OCI-LY1 (cell line): Measurements from ENCODE around the gene ZNF431.

Source experiments
- H2AFZ ChIP-seq: fragments of 200-600 bp; sonication (generic), shearing (Covaris generic); 2 replicates; pipeline ENCODE4 v1.6.0; 2014; ENCODE audit warnings: antibody characterized with exemption, mild to moderate bottlenecking, low read length
- H3F3A ChIP-seq: fragments of 200-600 bp; sonication (generic), shearing (Covaris generic); 2 replicates; pipeline ENCODE4 v1.6.0; 2014; ENCODE audit warnings: mild to moderate bottlenecking, antibody characterized with exemption, low read length, moderate library complexity; ENCODE audit not compliant: insufficient read depth
- H3K27ac ChIP-seq: fragments of 200-600 bp; sonication (generic); 2 replicates; pipeline ENCODE4 v1.5.1; 2014; ENCODE audit warnings: low read length, mixed run types, mild to moderate bottlenecking, low read depth; ENCODE audit not compliant: poor library complexity, severe bottlenecking
- H3K27me3 ChIP-seq: fragments of 200-600 bp; sonication (generic); 2 replicates; pipeline ENCODE4 v1.6.0; 2014; ENCODE audit warnings: antibody characterized with exemption, mild to moderate bottlenecking, low read length, moderate library complexity; ENCODE audit not compliant: insufficient read depth
- H3K36me3 ChIP-seq: fragments of 200-600 bp; sonication (generic); 2 replicates; pipeline ENCODE4 v1.6.1; 2014; ENCODE audit warnings: mild to moderate bottlenecking, antibody characterized with exemption, low read length, moderate library complexity, mixed read lengths; ENCODE audit not compliant: insufficient read depth
- H3K4me1 ChIP-seq: fragments of 200-600 bp; sonication (generic); 2 replicates; pipeline ENCODE4 v1.5.1; 2014; ENCODE audit warnings: mild to moderate bottlenecking, low read length, moderate library complexity; ENCODE audit not compliant: insufficient read depth, severe bottlenecking
- H3K4me2 ChIP-seq: fragments of 200-600 bp; sonication (generic), shearing (Covaris generic); 2 replicates; pipeline ENCODE4 v1.6.1; 2014; ENCODE audit warnings: low read length
- H3K4me3 ChIP-seq: fragments of 200-600 bp; sonication (generic); 2 replicates; pipeline ENCODE4 v1.5.1; 2014; ENCODE audit warnings: low read length, low read depth, mild to moderate bottlenecking, mixed read lengths; ENCODE audit not compliant: poor library complexity, severe bottlenecking
- H3K79me2 ChIP-seq: fragments of 200-600 bp; shearing (Covaris generic); 2 replicates; pipeline ENCODE4 v1.6.1; 2016; ENCODE audit warnings: mixed run types, low read length, mixed read lengths; ENCODE audit not compliant: insufficient read depth
- H3K9ac ChIP-seq: fragments of 200-600 bp; sonication (generic), shearing (Covaris generic); 2 replicates; pipeline ENCODE4 v1.6.1; 2014; ENCODE audit warnings: mild to moderate bottlenecking, low read length, mixed read lengths
- H3K9me2 ChIP-seq: fragments of 200-600 bp; sonication (generic), shearing (Covaris generic); 2 replicates; pipeline ENCODE4 v1.6.1; 2014; ENCODE audit warnings: low read depth, mild to moderate bottlenecking, low read length, mixed read lengths
- H3K9me3 ChIP-seq: fragments of 200-600 bp; shearing (Covaris generic); 2 replicates; pipeline ENCODE4 v1.6.1; 2014; ENCODE audit warnings: low read length, mixed read lengths
- H4K20me1 ChIP-seq: fragments of 200-600 bp; sonication (generic), shearing (Covaris generic); 2 replicates; pipeline ENCODE4 v1.6.0; 2016; ENCODE audit warnings: mild to moderate bottlenecking, low read length; ENCODE audit not compliant: insufficient read depth
- EZH2 ChIP-seq: fragments of 200-600 bp; sonication (generic), shearing (Covaris generic); IDR thresholded peaks from 2 replicates; pipeline ENCODE4 v1.8.0; 2017; ENCODE audit warnings: borderline replicate concordance, mixed run types, mild to moderate bottlenecking, antibody characterized with exemption, low read length, moderate library complexity, mixed read lengths
- TF ChIP-seq, protein P1 (sequence below): fragments of 200-600 bp; sonication (generic), shearing (Covaris generic); IDR thresholded peaks from 2 replicates; pipeline ENCODE4 v1.5.1; 2017; ENCODE audit warnings: mild to moderate bottlenecking, antibody characterized with exemption, low read length, moderate library complexity, mixed read lengths

Gene ZNF431

DNA sequence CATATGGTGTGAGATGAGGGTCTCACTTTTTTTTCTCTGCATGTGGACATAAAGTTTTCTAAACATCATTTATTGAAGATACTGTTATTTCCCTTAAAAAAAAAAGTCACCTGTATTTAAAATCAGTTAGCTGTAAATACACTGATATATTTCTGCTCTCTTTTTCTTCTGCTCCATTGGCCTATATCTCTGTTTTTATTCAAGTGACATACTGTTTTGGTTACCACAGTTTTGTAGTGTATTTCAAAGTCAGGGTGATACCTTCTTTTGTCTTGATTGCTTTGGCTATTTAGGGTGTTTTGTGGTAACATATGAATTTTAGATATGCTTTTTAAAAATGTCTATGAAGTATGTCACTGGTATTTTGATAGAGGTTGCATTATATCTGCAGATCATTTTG, 15.8 kb upstream of the ZNF431 start:
- no peaks in the 10 kb centered on the region for H3K9me3 ChIP-seq
- H3K4me1 ChIP-seq = no peaks in the 10 kb centered on the region
- H3K36me3 ChIP-seq = peaks cover 9% of the 10 kb centered on the region; the same call in 1 of the 2 replicates
- no peak for TF ChIP-seq EZH2
- TF ChIP-seq, protein P1, sequence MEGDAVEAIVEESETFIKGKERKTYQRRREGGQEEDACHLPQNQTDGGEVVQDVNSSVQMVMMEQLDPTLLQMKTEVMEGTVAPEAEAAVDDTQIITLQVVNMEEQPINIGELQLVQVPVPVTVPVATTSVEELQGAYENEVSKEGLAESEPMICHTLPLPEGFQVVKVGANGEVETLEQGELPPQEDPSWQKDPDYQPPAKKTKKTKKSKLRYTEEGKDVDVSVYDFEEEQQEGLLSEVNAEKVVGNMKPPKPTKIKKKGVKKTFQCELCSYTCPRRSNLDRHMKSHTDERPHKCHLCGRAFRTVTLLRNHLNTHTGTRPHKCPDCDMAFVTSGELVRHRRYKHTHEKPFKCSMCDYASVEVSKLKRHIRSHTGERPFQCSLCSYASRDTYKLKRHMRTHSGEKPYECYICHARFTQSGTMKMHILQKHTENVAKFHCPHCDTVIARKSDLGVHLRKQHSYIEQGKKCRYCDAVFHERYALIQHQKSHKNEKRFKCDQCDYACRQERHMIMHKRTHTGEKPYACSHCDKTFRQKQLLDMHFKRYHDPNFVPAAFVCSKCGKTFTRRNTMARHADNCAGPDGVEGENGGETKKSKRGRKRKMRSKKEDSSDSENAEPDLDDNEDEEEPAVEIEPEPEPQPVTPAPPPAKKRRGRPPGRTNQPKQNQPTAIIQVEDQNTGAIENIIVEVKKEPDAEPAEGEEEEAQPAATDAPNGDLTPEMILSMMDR = no peak
- no peaks in the 10 kb centered on the region for H3K9me2 ChIP-seq
- H3K9ac ChIP-seq = no peak overlapping the region
- no peak overlapping the region for H3K4me2 ChIP-seq
- H3K79me2 ChIP-seq = no peaks in the 10 kb centered on the region
- H3K27me3 ChIP-seq = no peaks in the 10 kb centered on the region
- no peak overlapping the region for H2AFZ ChIP-seq
- H4K20me1 ChIP-seq = no peaks in the 10 kb centered on the region
- H3F3A ChIP-seq = no peaks in the 10 kb centered on the region
- no peak overlapping the region for H3K4me3 ChIP-seq
- no peak overlapping the region for H3K27ac ChIP-seq

DNA sequence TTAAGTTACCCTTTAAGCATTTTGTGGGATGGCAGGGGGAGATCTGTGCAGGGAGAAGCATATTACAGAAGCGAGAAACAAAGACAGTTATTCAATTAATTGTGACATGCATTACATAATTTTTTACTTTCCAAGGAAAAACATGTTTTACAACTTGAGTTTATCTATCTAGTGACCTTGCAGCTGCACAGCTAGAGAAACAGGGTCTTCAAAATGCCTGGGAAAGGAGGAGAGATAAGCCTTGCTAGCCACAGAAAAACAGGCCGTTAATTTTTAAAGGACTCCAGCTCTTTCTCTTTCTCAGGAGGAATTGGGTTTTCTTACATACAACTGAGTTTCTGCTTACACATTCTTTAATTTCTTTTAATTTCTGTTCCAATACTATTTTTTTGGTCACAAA, 14.8 kb upstream of the ZNF431 start:
- TF ChIP-seq EZH2 = no peak
- TF ChIP-seq, protein P1 = no peak

DNA sequence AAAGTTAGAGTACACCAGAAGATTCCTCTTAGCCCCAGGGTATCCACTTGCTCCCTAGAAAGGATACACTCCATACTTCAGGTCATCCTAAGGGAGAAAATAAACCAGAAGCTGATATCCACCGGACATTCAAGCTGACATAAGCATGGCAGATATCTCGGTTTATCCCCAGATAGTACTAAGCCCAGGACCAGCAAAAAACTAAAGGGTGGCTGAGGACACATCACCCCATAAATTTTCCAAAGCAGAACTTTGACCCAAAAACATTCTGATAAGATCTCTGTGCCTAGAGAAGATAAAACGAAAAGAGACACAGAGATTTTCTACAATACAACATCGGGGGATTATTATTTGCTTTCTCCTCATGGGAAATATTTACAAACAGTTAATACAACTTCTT, 13.9 kb upstream of the ZNF431 start:
- H4K20me1 ChIP-seq = no peaks in the 10 kb centered on the region
- H3K4me3 ChIP-seq = no peak overlapping the region
- no peaks in the 10 kb centered on the region for H3K27me3 ChIP-seq
- H3K4me1 ChIP-seq = no peaks in the 10 kb centered on the region
- TF ChIP-seq EZH2 = no peak
- TF ChIP-seq, protein P1 = no peak
- no peak overlapping the region for H3K9ac ChIP-seq
- H3K9me2 ChIP-seq = no peaks in the 10 kb centered on the region
- H3K9me3 ChIP-seq = no peaks in the 10 kb centered on the region
- no peaks in the 10 kb centered on the region for H3F3A ChIP-seq
- no peak overlapping the region for H2AFZ ChIP-seq
- no peak overlapping the region for H3K27ac ChIP-seq
- H3K4me2 ChIP-seq = no peak overlapping the region
- H3K79me2 ChIP-seq = no peaks in the 10 kb centered on the region
- no peaks in the 10 kb centered on the region for H3K36me3 ChIP-seq

More for the DNA sequence above, 14.8 kb upstream of the ZNF431 start:
- Histone ChIP-seq H3K4me2 (no peak overlapping the region), H3K9me2 (no peaks in the 10 kb centered on the region), H3K79me2 (no peaks in the 10 kb centered on the region), H3K4me3 (no peak overlapping the region), H3K27me3 (no peaks in the 10 kb centered on the region), H3F3A (no peaks in the 10 kb centered on the region), H3K36me3 (peaks cover 6% of the 10 kb centered on the region; the same call in 1 of the 2 replicates), H3K4me1 (no peaks in the 10 kb centered on the region), H4K20me1 (no peaks in the 10 kb centered on the region), H3K27ac (no peak overlapping the region), H3K9ac (no peak overlapping the region), H3K9me3 (no peaks in the 10 kb centered on the region), H2AFZ (no peak overlapping the region)
